ENCODE data around the gene MYO10.

MYO10 gene

GRCh38 chr5:16674750-16675149 lies 261.3 kb downstream of the MYO10 start (continued):
- TF ChIP-seq KLF10 (tag by site-specific recombination; IDR thresholded peaks at IDR 0.05): no peak
- TF ChIP-seq ZIC2 (tag by site-specific recombination; IDR thresholded peaks at IDR 0.05): no peak
- no peak for TF ChIP-seq ZNF157 (tag by site-specific recombination; IDR thresholded peaks at IDR 0.05)
- TF ChIP-seq ZSCAN30 (tag by site-specific recombination; IDR thresholded peaks at IDR 0.05): no peak
- TF ChIP-seq ZNF610 (tag by site-specific recombination; IDR thresholded peaks at IDR 0.05; ENCODE audit: borderline replicate concordance): no peak
- TF ChIP-seq ZNF558 (tag by site-specific recombination; IDR thresholded peaks at IDR 0.05): no peak

- no peaks in the 10 kb centered on the region for H3K9me3 ChIP-seq (ENCODE audit: control insufficient read depth, insufficient read depth, low read depth, low read length)
- ChIA-PET CTCF (interaction anchor here (0.7 to 1.4 kb wide), 3 partner anchors 16 to 518 kb away, joined by 3 to 6 read pairs (median 3); no protein-coding TSS in a partner anchor), POLR2A (no interaction called here)
- H3K27ac ChIP-seq (ENCODE audit: extremely low read depth, low read depth, low read length): no peak overlapping the region
- H3K4me3 ChIP-seq (ENCODE audit: low read depth, low read length): no peak overlapping the region
- peaks cover 28 to 52% of the 10 kb centered on the region in 2 experiments for H3K36me3 ChIP-seq (ENCODE audit: control insufficient read depth in 2 of 2, insufficient read depth in 1 of 2, low read length in 2 of 2)
- peaks cover 3% of the 10 kb centered on the region; the same call in 1 of the 2 replicates for H3K4me1 ChIP-seq (ENCODE audit: control insufficient read depth, insufficient read depth, low read length)
- TF ChIP-seq MEIS1 (CRISPR knock-in tag; IDR thresholded peaks at IDR 0.05; ENCODE audit: borderline replicate concordance) (no peak), ZNF677 (tag by site-specific recombination; IDR thresholded peaks at IDR 0.05) (no peak), ZNF548 (tag by site-specific recombination; IDR thresholded peaks at IDR 0.05) (no peak), ZBTB44 (tag by site-specific recombination; IDR thresholded peaks at IDR 0.05) (peak; percentile 55; the same call in 1 of the 2 replicates), PBX3 (CRISPR knock-in tag; IDR thresholded peaks at IDR 0.05) (no peak), ZNF366 (tag by site-specific recombination; conservative IDR thresholded peaks at IDR 0.05) (no peak)
Measured at GRCh38 chr5:16673241-16674201, 262.6 kb downstream of the MYO10 start.

- no peak overlapping the region for H3K4me3 ChIP-seq (ENCODE audit: low read depth, low read length)
- peaks cover 3% of the 10 kb centered on the region; the same call in 1 of the 2 replicates for H3K4me1 ChIP-seq (ENCODE audit: control insufficient read depth, insufficient read depth, low read length)
- H3K27ac ChIP-seq (ENCODE audit: extremely low read depth, low read depth, low read length): no peak overlapping the region
- peaks cover 39 to 72% of the 10 kb centered on the region in 2 experiments for H3K36me3 ChIP-seq (ENCODE audit: control insufficient read depth in 2 of 2, insufficient read depth in 1 of 2, low read length in 2 of 2)
- ChIA-PET CTCF (no interaction called here), POLR2A (no interaction called here)
- no peak for TF ChIP-seq ZNF777 (tag by site-specific recombination; IDR thresholded peaks at IDR 0.05; ENCODE audit: borderline replicate concordance)
- TF ChIP-seq EGR2 (tag by site-specific recombination; IDR thresholded peaks at IDR 0.05; ENCODE audit: low read depth): no peak
- TF ChIP-seq WT1 (tag by site-specific recombination; IDR thresholded peaks at IDR 0.05): no peak
- TF ChIP-seq SCRT2 (tag by site-specific recombination; IDR thresholded peaks at IDR 0.05): peak; percentile 30; the same call in 1 of the 2 replicates
- TF ChIP-seq ZNF670 (tag by site-specific recombination; IDR thresholded peaks at IDR 0.05; ENCODE audit: low read depth): no peak
- no peak for TF ChIP-seq ZSCAN18 (tag by site-specific recombination; IDR thresholded peaks at IDR 0.05)
- no peak for TF ChIP-seq ZBTB8A (tag by site-specific recombination; IDR thresholded peaks at IDR 0.05)
- H3K9me3 ChIP-seq (ENCODE audit: control insufficient read depth, insufficient read depth, low read depth, low read length): no peaks in the 10 kb centered on the region
Measured at GRCh38 chr5:16671208-16671607, 264.9 kb downstream of the MYO10 start.
